BLaER1 treated with 17β-estradiol and CSF1 and Interleukin-3, amounts not matched to agents 10 nM and 100 nM (cell line): Measurements from ENCODE around the gene TMA7.
A peak's percentile ranks its signal among the peaks of the same experiment; 100 is the strongest.
"Not testable (repeated sequence)": the region's sequence is repeated elsewhere in the genome, so short reads cannot be mapped to it uniquely, and the experiment has no call there.

ENCODE experiments used
- H3K27ac ChIP-seq, 11 experiments: shearing (Covaris generic); formaldehyde crosslinking; 2 replicates each; pipeline ENCODE4 v1.8.1; 2022
- H3K27me3 ChIP-seq, 11 experiments: shearing (Covaris generic); formaldehyde crosslinking; 2 replicates each; pipeline ENCODE4 v1.8.1; 2022
- H3K36me3 ChIP-seq, 11 experiments: shearing (Covaris generic); formaldehyde crosslinking; 2 replicates each; pipeline ENCODE4 v1.8.1; 2022
- H3K4me1 ChIP-seq, 10 experiments: shearing (Covaris generic); formaldehyde crosslinking; 2 replicates each; pipeline ENCODE4 v1.8.1; 2022
- H3K4me2 ChIP-seq, 11 experiments: shearing (Covaris generic); formaldehyde crosslinking; 2 replicates each; pipeline ENCODE4 v1.8.1; 2022
- H3K4me3 ChIP-seq, 10 experiments: shearing (Covaris generic); formaldehyde crosslinking; 2 replicates each; pipeline ENCODE4 v1.8.1; 2022
- H3K9ac ChIP-seq, 11 experiments: shearing (Covaris generic); formaldehyde crosslinking; 2 replicates each; pipeline ENCODE4 v1.8.1; 2022
- H3K9me3 ChIP-seq, 11 experiments: shearing (Covaris generic); formaldehyde crosslinking; replicated peaks in 1 of 11; 2 replicates each; pipeline ENCODE4 v1.8.1; 2022
- H4K20me1 ChIP-seq, 11 experiments: shearing (Covaris generic); formaldehyde crosslinking; 2 replicates each; pipeline ENCODE4 v1.8.1; 2022
- Cebpa-rat ChIP-seq, 11 experiments: shearing (Covaris generic); IDR thresholded peaks; 2 replicates each; pipeline ENCODE4 v1.8.1; 2022

TMA7 gene

GRCh38 chr3:48469046-48469915 lies 29.2 kb downstream of the TMA7 start:
- H3K4me3 ChIP-seq, result no peak overlapping the region; a peak in 3 of 20 replicates
- H4K20me1 ChIP-seq, result peaks cover 17 to 45% (median 40%) of the 10 kb centered on the region in 11 experiments; a peak in 19 of 22 replicates
- H3K9ac ChIP-seq, result peak overlapping the region; percentile 32 to 99 (median 93); a peak in 18 of 22 replicates
- peak overlapping the region; percentile 91 to 100 (median 99) for H3K4me2 ChIP-seq
- no peaks in the 10 kb centered on the region for H3K9me3 ChIP-seq
- H3K27ac ChIP-seq, result peak overlapping the region in 10 of 11 experiments; percentile 49 to 100 (median 94); a peak in 14 of 22 replicates
- H3K36me3 ChIP-seq, result peaks cover 29 to 55% (median 49%) of the 10 kb centered on the region in 11 experiments
- peaks cover 76 to 88% (median 82%) of the 10 kb centered on the region in 10 experiments for H3K4me1 ChIP-seq
- no peaks in the 10 kb centered on the region for H3K27me3 ChIP-seq
- no peak for TF ChIP-seq Cebpa-rat (IDR thresholded peaks at IDR 0.05)

GRCh38 chr3:48470286-48470685 lies 30.2 kb downstream of the TMA7 start:
- Histone ChIP-seq H3K4me3 (peak overlapping the region in 1 of 10 experiments; percentile 7; a peak in 2 of 20 replicates), H3K9ac (peak overlapping the region; percentile 32 to 99 (median 89); a peak in 20 of 22 replicates), H3K4me2 (peak overlapping the region; percentile 91 to 100 (median 99)), H3K27me3 (no peaks in the 10 kb centered on the region), H3K27ac (peak overlapping the region; percentile 8 to 98 (median 49); a peak in 18 of 22 replicates), H3K36me3 (peaks cover 29 to 54% (median 42%) of the 10 kb centered on the region in 11 experiments), H3K9me3 (no peaks in the 10 kb centered on the region), H4K20me1 (peaks cover 17 to 45% (median 40%) of the 10 kb centered on the region in 11 experiments; a peak in 19 of 22 replicates), H3K4me1 (peaks cover 68 to 86% (median 81%) of the 10 kb centered on the region in 10 experiments)
- no peak for TF ChIP-seq Cebpa-rat (IDR thresholded peaks at IDR 0.05)

- H3K4me3 ChIP-seq, result peak overlapping the region; percentile 60 to 75 (median 70)
- peaks cover 22 to 55% (median 31%) of the 10 kb centered on the region in 11 experiments for H3K36me3 ChIP-seq
- no peaks in the 10 kb centered on the region for H3K27me3 ChIP-seq
- TF ChIP-seq Cebpa-rat (IDR thresholded peaks at IDR 0.05), result no peak
- peaks cover 14 to 39% (median 30%) of the 10 kb centered on the region in 11 experiments; a peak in 19 of 22 replicates for H4K20me1 ChIP-seq
- H3K4me2 ChIP-seq, result peak overlapping the region; percentile 91 to 100 (median 96)
- peak overlapping the region; percentile 73 to 97 (median 91) for H3K27ac ChIP-seq
- H3K9ac ChIP-seq, result peak overlapping the region; percentile 83 to 92 (median 87)
- no peaks in the 10 kb centered on the region for H3K9me3 ChIP-seq
- peaks cover 71 to 94% (median 85%) of the 10 kb centered on the region in 10 experiments for H3K4me1 ChIP-seq
These were observed 32.5 kb downstream of the TMA7 start for GRCh38 chr3:48472673-48472922.

GRCh38 chr3:48472923-48473616 lies 33.0 kb downstream of the TMA7 start:
- peaks cover 17 to 53% (median 26%) of the 10 kb centered on the region in 11 experiments for H3K36me3 ChIP-seq
- TF ChIP-seq Cebpa-rat (IDR thresholded peaks at IDR 0.05), result no peak
- peak overlapping the region; percentile 91 to 100 (median 96) for H3K4me2 ChIP-seq
- peaks cover 71 to 94% (median 85%) of the 10 kb centered on the region in 10 experiments for H3K4me1 ChIP-seq
- no peaks in the 10 kb centered on the region for H3K9me3 ChIP-seq
- peak overlapping the region; percentile 83 to 92 (median 87) for H3K9ac ChIP-seq
- H3K27ac ChIP-seq, result peak overlapping the region; percentile 73 to 97 (median 91)
- H3K4me3 ChIP-seq, result peak overlapping the region; percentile 60 to 75 (median 70)
- peaks cover 10 to 39% (median 25%) of the 10 kb centered on the region in 11 experiments; a peak in 19 of 22 replicates for H4K20me1 ChIP-seq
- H3K27me3 ChIP-seq, result no peaks in the 10 kb centered on the region

- TF ChIP-seq Cebpa-rat (IDR thresholded peaks at IDR 0.05), result no peak
- peak overlapping the region in 10 of 11 experiments; percentile 83 to 92 (median 88); a peak in 15 of 22 replicates for H3K9ac ChIP-seq
These were observed 33.5 kb downstream of the TMA7 start for GRCh38 chr3:48473617-48473952.

GRCh38 chr3:48474031-48474430 lies 34.0 kb downstream of the TMA7 start:
- peak overlapping the region in 6 of 11 experiments; percentile 91 to 100 (median 96); a peak in 9 of 22 replicates for H3K4me2 ChIP-seq
- H3K27me3 ChIP-seq, H3K9me3 ChIP-seq, H3K4me3 ChIP-seq: not testable (repeated sequence)
- peaks cover 71 to 94% (median 85%) of the 10 kb centered on the region in 10 experiments for H3K4me1 ChIP-seq
- peaks cover 4 to 29% (median 15%) of the 10 kb centered on the region in 11 experiments; a peak in 15 of 22 replicates for H4K20me1 ChIP-seq
- peaks cover 7 to 46% (median 17%) of the 10 kb centered on the region in 11 experiments for H3K36me3 ChIP-seq
- H3K9ac ChIP-seq, result peak overlapping the region in 1 of 11 experiments; percentile 87; a peak in 3 of 22 replicates
- H3K27ac ChIP-seq, result peak overlapping the region in 3 of 11 experiments; percentile 91 to 97 (median 92); a peak in 4 of 22 replicates

More at GRCh38 chr3:48473617-48473952, 33.5 kb downstream of the TMA7 start:
- H3K9me3 ChIP-seq, result no peaks in the 10 kb centered on the region
- peaks cover 71 to 94% (median 85%) of the 10 kb centered on the region in 10 experiments for H3K4me1 ChIP-seq
- H3K4me3 ChIP-seq, result peak overlapping the region in 1 of 10 experiments; percentile 74; a peak in 1 of 20 replicates
- no peaks in the 10 kb centered on the region for H3K27me3 ChIP-seq
- H3K36me3 ChIP-seq, result peaks cover 12 to 51% (median 21%) of the 10 kb centered on the region in 11 experiments
- peak overlapping the region; percentile 91 to 100 (median 96) for H3K4me2 ChIP-seq
- H4K20me1 ChIP-seq, result peaks cover 5 to 34% (median 20%) of the 10 kb centered on the region in 11 experiments; a peak in 19 of 22 replicates
- H3K27ac ChIP-seq, result peak overlapping the region; percentile 73 to 97 (median 91); a peak in 21 of 22 replicates

GRCh38 chr3:48474619-48475018 lies 34.6 kb downstream of the TMA7 start:
- H3K9ac ChIP-seq, result no peak overlapping the region

GRCh38 chr3:48475188-48475587 lies 35.1 kb downstream of the TMA7 start:
- H4K20me1 ChIP-seq, result peaks cover 0 to 18% (median 4%) of the 10 kb centered on the region in 11 experiments; a peak in 13 of 22 replicates
- peaks cover 0 to 35% (median 5%) of the 10 kb centered on the region in 11 experiments; a peak in 12 of 22 replicates for H3K36me3 ChIP-seq
- no peaks in the 10 kb centered on the region for H3K27me3 ChIP-seq
- H3K4me1 ChIP-seq, result peaks cover 70 to 94% (median 85%) of the 10 kb centered on the region in 10 experiments
- H3K27ac ChIP-seq, result peak overlapping the region in 6 of 11 experiments; percentile 2 to 90 (median 29); a peak in 6 of 22 replicates
- no peak for TF ChIP-seq Cebpa-rat (IDR thresholded peaks at IDR 0.05)
- H3K9me3 ChIP-seq, result no peaks in the 10 kb centered on the region
- peak overlapping the region in 5 of 11 experiments; percentile 83 to 93 (median 87); a peak in 7 of 22 replicates for H3K4me2 ChIP-seq
- H3K4me3 ChIP-seq, result no peak overlapping the region
- no peak overlapping the region for H3K9ac ChIP-seq

More at GRCh38 chr3:48474619-48475018, 34.6 kb downstream of the TMA7 start:
- peaks cover 2 to 40% (median 11%) of the 10 kb centered on the region in 11 experiments; a peak in 18 of 22 replicates for H3K36me3 ChIP-seq
- no peak for TF ChIP-seq Cebpa-rat (IDR thresholded peaks at IDR 0.05)
- H3K4me3 ChIP-seq, result no peak overlapping the region
- no peak overlapping the region for H3K27ac ChIP-seq
- H3K27me3 ChIP-seq, result no peaks in the 10 kb centered on the region
- H3K4me1 ChIP-seq, result peaks cover 71 to 94% (median 85%) of the 10 kb centered on the region in 10 experiments
- no peaks in the 10 kb centered on the region for H3K9me3 ChIP-seq
- H4K20me1 ChIP-seq, result peaks cover 2 to 23% (median 10%) of the 10 kb centered on the region in 11 experiments; a peak in 15 of 22 replicates
- H3K4me2 ChIP-seq, result no peak overlapping the region
